GM12873 (cell line): ENCODE data around the gene DDX46.

ENCODE experiments used
- TF ChIP-seq, protein P1 (sequence below): IDR thresholded peaks from 2 replicates; pipeline ENCODE4 v1.5.1; 2012; ENCODE audit warnings: low read depth, mild to moderate bottlenecking, moderate library complexity, low read length, control low read depth; ENCODE audit not compliant: insufficient read depth; ENCODE audit errors: missing control alignments

Gene DDX46

DNA sequence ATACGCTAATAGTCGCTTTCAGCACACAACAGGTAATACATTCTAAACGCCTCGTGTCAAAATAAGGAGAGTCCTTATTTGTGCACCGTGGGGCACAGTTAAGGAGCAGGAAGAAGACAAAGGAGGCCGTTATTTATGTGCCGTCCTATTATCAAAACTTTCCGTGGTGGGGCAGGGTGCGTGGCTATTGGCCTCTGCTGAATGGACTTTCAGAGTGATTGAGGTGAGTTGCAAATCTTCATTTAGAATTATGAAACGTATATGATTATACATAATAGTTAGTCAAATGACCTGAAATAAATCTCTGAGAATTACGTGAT lies 88.0 kb downstream of the DDX46 start:
- TF ChIP-seq, protein P1, sequence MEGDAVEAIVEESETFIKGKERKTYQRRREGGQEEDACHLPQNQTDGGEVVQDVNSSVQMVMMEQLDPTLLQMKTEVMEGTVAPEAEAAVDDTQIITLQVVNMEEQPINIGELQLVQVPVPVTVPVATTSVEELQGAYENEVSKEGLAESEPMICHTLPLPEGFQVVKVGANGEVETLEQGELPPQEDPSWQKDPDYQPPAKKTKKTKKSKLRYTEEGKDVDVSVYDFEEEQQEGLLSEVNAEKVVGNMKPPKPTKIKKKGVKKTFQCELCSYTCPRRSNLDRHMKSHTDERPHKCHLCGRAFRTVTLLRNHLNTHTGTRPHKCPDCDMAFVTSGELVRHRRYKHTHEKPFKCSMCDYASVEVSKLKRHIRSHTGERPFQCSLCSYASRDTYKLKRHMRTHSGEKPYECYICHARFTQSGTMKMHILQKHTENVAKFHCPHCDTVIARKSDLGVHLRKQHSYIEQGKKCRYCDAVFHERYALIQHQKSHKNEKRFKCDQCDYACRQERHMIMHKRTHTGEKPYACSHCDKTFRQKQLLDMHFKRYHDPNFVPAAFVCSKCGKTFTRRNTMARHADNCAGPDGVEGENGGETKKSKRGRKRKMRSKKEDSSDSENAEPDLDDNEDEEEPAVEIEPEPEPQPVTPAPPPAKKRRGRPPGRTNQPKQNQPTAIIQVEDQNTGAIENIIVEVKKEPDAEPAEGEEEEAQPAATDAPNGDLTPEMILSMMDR = no peak

DNA sequence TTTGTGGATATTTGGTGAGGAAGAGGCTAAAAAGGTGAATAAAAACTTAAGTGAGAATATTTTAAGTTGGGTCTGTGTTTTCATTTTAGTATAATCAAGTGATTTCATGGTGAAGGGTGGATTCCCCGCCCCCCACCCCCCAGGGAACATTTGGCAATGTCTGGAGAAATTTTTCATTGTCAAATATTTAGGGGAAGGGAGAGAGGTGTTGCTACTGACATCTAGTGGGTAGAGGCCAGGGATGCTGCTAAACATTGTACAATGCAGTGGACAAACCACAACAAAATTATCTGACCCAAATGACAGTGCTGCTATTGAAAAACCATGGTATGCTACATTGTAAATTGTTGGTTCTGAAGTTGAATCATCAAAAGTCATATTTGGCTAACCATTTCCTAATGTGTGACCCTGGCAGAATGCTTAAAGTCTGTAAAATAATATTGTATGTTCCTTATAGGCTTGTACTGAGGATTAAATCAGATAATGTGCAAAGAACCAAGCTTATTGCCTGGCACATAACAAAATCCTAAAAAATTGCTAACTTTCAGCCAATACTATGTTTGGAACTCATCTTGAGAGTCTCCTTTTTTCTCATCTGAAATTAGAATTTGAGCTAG lies 92.8 kb downstream of the DDX46 start:
- TF ChIP-seq, protein P1 = peak; percentile 57

DNA sequence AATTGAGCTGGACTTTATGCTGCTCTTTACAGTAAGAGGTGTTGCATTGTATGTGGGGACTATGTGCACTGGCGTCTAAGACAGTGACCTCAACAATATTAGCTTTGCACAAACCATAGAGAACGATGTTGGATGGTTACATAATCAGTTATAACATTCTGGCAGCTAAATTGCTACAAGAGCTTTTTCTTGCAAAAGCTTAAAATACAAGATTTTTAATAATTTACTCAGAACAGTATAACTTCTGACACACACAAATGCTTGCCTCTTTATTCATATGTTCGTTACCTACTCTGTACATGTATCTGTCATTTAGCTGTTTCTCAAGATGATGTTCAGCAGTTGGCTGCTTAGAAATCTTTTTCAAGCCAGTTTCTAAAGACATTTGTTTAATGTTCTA lies 98.8 kb downstream of the DDX46 start:
- TF ChIP-seq, protein P1 = no peak

- TF ChIP-seq, protein P1 = no peak
These were observed 106.1 kb downstream of the DDX46 start for GRCh38 chr5:134864707-134865106.

DNA sequence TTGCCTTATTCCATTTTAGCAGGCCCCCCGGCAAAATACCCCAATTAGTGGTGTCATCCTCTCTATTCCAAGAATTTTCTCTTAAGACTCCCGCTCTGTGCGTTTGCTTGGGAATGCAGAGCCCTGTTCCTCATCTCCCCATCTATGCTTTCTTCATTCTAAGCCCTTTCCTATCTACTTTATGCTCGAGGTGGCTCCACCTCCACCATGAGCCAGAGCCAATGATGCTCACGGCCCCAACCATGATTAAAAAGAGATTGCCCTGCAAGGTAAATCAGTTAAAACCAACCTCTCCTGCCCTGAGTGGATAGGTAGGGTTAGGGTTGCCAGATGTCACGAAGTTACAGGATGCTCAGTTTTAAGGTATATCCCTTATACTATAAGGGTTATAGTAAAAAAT lies 114.9 kb downstream of the DDX46 start:
- TF ChIP-seq, protein P1 = no peak

- TF ChIP-seq, protein P1 = no peak
These were observed 115.6 kb downstream of the DDX46 start, which contains the start of gene TXNDC15 for GRCh38 chr5:134873987-134874830. Gene TXNDC15 (plus strand): TSS chr5:134874371. CDS start chr5:134874428, 57 bp downstream.

DNA sequence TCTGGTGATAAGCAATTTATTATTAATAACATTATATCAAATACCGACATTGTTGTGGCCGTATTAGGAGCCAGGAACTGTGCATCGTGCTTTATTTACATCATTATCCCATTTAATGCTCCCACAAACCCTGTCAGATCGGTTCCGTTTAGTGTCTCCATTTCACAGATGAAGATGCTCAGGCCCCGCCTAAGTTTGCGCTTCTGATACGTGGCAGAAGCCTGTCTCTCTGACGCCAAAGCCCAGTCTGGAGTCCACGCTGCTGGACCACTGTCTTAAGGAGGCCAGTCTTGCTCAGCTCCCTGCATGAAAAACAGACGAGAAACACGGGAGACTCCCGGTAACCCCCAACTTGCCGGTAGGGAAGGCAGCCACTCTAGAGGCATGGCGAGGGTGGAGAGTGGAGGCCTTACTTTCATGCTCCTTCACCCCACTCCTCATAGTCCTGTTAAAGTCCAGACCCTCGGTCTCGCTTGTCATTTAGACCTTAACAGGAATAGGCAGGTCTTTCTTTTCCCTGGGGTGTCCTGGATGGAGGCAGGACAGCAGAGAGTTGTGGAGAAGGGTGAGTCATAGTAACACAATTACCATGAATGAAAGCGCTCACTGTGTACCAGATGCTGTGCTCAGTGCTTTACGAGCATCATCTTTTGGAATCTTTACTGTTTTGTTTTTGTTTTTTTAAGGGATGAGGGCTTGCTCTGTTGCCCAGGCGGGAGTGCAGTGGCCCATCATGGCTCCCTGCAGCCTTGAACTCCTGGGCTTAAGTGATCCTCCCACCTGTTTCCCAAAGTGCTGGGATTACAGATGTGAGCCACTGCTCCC lies 116.5 kb downstream of the DDX46 start:
- TF ChIP-seq, protein P1 = no peak
